Measurements from ENCODE around the gene TMEM176A.

Gene TMEM176A

DNA sequence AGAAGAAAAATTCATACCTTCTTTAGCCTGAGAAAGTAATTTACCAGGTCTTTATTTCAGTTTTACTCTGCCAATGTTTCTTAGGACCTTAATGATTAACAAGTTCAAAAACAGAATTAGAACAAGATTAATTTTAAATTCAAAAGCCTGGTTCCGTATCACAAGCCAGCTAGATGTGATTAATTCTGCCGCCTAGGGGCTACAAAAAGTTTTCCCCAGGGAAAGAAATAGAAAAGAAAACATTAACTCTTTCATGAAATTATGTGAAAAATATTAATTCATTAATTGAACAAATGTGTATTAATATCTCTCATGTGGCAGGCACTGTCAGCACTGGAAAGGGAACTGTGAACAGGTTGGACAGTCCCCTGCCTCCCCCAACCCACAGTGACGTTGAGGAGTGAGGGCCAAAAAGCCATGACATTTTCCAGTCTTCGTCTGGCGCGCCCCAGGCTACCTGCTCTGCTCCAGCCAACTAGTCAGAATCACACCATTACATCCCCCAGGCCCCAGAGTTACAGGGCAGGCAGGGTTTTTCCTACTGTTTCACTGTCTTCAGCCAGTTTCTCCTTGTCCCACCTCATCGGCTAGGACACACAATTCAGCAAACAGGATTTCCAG lies 20.1 kb downstream of the TMEM176A start:
- TF ChIP-seq, protein P1, sequence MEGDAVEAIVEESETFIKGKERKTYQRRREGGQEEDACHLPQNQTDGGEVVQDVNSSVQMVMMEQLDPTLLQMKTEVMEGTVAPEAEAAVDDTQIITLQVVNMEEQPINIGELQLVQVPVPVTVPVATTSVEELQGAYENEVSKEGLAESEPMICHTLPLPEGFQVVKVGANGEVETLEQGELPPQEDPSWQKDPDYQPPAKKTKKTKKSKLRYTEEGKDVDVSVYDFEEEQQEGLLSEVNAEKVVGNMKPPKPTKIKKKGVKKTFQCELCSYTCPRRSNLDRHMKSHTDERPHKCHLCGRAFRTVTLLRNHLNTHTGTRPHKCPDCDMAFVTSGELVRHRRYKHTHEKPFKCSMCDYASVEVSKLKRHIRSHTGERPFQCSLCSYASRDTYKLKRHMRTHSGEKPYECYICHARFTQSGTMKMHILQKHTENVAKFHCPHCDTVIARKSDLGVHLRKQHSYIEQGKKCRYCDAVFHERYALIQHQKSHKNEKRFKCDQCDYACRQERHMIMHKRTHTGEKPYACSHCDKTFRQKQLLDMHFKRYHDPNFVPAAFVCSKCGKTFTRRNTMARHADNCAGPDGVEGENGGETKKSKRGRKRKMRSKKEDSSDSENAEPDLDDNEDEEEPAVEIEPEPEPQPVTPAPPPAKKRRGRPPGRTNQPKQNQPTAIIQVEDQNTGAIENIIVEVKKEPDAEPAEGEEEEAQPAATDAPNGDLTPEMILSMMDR (IDR thresholded peaks at IDR 0.05; ENCODE audit: extremely low read depth, missing control alignments): no peak
- DNase-seq (ENCODE audit: low spot score): no peak

DNA sequence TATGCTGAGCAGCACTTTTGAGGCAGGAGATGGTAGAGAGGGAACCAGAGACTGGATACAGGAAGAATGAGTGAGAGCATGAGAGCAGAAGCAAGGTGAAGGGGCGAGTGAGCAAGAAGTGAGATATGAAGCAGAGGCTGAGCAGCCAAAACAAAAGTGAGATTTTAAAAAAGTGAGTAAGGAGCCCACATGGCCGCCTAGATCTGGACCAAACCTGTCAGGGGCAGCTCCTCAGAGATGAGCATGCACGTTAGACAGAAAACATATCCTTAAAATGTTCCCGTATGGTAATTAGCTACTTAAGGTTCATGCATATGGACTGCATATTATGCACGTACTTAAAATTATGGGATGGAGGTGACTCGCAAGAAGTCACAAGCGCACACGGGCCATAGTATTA lies 22.5 kb downstream of the TMEM176A start:
- TF ChIP-seq, protein P1 (IDR thresholded peaks at IDR 0.05; ENCODE audit: extremely low read depth, missing control alignments): no peak
- no peak for DNase-seq (ENCODE audit: low spot score)

DNA sequence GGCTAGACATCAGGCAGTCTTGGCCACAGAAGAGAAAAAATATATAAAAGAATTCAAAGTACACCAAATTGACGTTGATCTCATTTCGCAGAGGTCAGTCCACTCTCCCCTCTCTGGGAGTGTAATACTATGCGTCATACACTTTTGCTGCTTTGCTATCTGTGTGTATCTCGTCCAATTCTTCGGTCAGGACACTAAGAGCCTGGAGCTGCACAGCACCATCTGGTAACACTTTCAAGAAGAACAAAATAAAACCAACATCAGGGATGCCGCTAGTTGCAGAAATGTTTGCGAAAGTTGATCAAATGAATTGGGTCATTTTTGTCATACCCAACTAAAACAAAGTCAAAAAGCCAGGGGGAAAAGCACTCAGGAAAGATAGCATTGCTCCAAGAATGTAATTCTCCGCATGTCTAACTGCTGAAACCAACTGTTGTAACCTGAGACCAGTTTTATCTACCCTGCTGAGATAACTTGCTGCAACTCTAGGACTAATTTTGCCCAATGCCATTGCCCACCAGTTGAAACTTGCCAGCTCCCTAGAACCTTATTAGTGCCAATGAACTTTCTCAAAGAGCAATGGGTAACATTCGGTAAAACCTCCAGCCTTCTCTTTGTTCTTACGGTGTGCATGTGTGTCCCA lies 23.0 kb downstream of the TMEM176A start:
- DNase-seq (ENCODE audit: low spot score): no peak
- TF ChIP-seq, protein P1 (IDR thresholded peaks at IDR 0.05; ENCODE audit: extremely low read depth, missing control alignments): no peak

DNA sequence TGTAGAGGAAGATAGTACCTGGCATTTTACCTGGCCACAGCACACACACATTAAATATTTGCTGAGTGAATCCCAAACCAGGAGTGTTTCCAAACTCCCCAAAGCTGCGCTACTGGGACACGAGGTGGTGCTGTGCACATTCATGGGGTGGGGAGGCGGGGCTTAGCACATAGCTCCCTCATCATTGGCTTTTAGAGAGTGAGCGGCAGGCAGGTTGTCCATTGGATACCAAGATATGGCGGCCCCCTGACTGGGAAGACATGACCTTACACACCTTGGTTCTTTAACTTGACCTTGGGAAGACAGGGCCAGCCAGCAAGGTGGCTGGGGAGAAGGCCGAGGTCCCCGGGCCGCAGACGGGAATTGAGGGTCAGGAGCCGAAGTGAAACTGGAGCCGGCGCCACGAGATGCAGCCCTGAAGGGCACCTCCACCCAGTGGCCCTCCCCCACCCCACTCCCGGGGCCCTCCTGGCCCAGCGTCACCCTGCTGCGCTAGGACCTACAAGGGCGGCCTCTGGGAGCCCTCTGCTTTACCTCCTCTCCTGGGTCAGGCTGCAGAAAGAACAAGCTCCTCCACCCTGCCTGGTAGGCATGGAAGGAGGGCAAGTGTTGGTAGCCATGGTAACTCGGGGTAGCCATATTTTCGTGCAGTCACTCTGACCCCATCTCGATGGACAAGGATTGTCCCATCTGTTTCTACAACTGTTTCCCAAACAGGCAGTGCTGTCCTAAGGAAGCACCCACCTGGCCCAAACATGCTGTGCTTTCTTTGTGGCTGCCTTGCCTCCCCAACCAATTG lies 24.0 kb downstream of the TMEM176A start:
- TF ChIP-seq, protein P1 (IDR thresholded peaks at IDR 0.05; ENCODE audit: extremely low read depth, missing control alignments): no peak
- no peak for DNase-seq (ENCODE audit: low spot score)

DNA sequence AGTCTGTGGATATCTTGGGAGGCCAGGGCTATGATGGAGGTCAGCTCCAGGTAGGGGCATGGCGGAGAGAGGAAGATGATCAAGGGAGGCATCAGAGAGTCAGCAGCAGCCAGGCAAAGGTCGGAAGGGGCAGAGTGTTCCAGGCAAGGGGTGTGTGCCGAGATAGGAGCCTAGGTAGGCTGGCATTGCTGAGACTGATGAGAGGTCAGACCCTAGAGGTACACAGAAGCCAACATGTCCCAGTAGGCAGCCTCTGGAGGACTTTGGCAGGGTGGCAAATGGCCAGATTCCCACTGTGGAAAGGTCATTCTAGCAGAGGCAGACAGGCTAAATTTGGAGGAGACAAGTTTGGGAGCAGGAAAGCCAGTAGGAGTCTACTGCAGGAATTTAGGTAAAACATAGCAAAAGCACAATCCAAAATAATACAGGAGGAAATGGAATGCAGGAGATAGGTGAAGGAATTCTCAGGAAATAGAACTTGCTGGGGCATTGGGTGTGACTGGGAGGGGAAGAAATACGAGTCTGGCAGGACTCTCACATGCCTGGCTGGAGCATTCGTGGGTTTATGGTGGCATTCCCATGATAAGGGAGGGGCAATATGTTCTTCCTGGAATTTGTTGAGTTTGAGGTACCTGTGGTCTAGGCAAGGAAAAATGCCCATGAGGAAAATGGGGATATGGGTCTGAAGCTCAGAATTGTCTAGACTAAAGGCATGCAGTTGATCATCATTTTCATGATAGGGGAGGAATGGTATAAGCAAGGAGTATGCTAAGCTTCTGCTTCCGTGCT lies 25.7 kb downstream of the TMEM176A start:
- DNase-seq (ENCODE audit: low spot score): no peak
- TF ChIP-seq, protein P1 (IDR thresholded peaks at IDR 0.05; ENCODE audit: extremely low read depth, missing control alignments): no peak

DNA sequence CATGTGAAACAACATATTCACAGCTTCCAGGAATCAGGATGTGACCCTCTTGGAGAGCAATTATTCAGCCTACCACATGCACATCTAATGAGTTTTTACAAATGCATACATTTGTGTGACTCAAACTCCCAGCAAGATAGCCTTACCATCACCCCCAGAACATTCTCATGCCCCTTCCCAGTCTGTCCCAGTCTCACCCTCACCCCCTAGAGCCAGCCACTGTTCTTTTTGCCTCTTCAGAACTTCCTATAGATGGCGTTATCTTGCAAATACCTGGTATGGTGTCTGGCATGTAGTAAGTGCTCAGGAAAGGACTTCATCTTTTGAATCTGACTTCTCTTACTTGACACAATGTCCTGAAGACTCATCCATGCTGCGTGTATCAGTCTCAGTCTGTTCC lies 27.8 kb downstream of the TMEM176A start:
- DNase-seq (ENCODE audit: low spot score): no peak
- TF ChIP-seq, protein P1 (IDR thresholded peaks at IDR 0.05; ENCODE audit: extremely low read depth, missing control alignments): no peak
